ENCODE measurements around the gene CNOT4.
"Not testable (repeated sequence)": the region's sequence is repeated elsewhere in the genome, so short reads cannot be mapped to it uniquely, and the experiment has no call there.

The CNOT4 gene

DNA sequence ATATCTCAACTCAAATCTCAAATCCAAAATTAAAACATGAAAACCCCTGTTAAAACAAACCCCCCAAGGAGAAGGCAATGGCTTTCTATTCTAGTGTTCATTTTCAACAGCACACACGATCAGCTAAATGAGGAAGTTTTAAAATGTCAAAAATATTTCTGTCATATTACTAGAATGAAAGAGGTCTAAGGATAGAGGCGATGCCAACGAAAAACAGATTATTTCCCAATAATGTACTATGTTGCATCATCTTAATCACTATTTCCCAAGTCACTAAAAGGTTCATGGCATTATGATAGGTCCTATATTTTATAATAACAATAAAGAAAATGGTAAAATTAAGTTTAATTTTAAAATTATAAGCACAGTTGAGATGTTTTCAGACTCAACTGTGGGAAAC is 10.1 kb downstream of the CNOT4 start:
- H3K4me3 ChIP-seq (ENCODE audit: low read length): no peak overlapping the region
- TF ChIP-seq, protein P1, sequence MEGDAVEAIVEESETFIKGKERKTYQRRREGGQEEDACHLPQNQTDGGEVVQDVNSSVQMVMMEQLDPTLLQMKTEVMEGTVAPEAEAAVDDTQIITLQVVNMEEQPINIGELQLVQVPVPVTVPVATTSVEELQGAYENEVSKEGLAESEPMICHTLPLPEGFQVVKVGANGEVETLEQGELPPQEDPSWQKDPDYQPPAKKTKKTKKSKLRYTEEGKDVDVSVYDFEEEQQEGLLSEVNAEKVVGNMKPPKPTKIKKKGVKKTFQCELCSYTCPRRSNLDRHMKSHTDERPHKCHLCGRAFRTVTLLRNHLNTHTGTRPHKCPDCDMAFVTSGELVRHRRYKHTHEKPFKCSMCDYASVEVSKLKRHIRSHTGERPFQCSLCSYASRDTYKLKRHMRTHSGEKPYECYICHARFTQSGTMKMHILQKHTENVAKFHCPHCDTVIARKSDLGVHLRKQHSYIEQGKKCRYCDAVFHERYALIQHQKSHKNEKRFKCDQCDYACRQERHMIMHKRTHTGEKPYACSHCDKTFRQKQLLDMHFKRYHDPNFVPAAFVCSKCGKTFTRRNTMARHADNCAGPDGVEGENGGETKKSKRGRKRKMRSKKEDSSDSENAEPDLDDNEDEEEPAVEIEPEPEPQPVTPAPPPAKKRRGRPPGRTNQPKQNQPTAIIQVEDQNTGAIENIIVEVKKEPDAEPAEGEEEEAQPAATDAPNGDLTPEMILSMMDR (conservative IDR thresholded peaks at IDR 0.05; ENCODE audit: low read length): no peak
- DNase-seq (ENCODE audit: low read depth): peak; percentile 37

DNA sequence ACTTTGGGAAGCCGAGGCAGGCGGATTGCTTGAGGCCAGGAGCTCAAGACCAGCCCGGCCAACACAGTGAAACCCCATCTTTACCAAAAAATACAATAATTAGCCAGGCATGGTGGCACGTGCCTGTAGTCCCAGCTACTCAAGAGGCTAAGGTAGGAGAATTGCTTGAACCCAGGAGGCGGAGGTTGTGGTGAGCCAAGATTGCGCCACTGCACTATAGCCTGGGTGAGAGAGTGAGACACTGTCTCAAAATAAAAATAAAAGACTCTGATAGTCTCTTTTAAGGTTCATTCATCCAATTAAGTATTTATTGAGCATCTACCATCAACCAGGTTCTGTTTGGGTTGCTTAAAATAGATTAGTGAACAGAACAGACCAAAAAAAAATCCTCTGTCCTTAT is 12.7 kb downstream of the CNOT4 start:
- not testable (repeated sequence) for DNase-seq (ENCODE audit: low read depth); H3K4me3 ChIP-seq (ENCODE audit: low read length)

GRCh38 chr7:135493362-135493761 is 16.5 kb downstream of the CNOT4 start:
- TF ChIP-seq, protein P1 (conservative IDR thresholded peaks at IDR 0.05; ENCODE audit: low read length): no peak
- DNase-seq (ENCODE audit: low read depth): peak; percentile 35
- H3K4me3 ChIP-seq (ENCODE audit: low read length): no peak overlapping the region

DNA sequence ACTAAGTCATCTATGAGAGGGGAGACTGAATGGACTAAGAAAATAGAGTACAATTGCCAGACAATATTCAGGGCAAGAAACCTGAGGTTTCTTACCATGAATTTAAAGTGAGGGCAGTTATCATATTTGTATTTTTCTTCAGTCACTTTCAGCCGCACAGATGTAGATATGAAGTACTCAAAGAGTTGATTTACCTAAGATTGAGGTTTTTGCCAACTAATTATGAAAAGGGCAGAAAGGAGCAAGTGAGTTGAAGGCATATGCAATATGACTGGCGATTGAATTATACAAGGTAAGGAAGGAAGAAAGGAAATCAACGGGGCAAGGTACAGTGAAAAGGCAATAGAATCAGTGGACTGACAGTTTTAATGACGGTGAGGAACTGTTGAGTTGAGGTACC is 17.8 kb downstream of the CNOT4 start:
- TF ChIP-seq, protein P1 (conservative IDR thresholded peaks at IDR 0.05; ENCODE audit: low read length): no peak
- DNase-seq (ENCODE audit: low read depth): no peak
- H3K4me3 ChIP-seq (ENCODE audit: low read length): no peak overlapping the region

GRCh38 chr7:135490783-135491182 is 19.1 kb downstream of the CNOT4 start:
- peak; percentile 10 for DNase-seq (ENCODE audit: low read depth)
- TF ChIP-seq, protein P1 (conservative IDR thresholded peaks at IDR 0.05; ENCODE audit: low read length): no peak
- H3K4me3 ChIP-seq (ENCODE audit: low read length): no peak overlapping the region

DNA sequence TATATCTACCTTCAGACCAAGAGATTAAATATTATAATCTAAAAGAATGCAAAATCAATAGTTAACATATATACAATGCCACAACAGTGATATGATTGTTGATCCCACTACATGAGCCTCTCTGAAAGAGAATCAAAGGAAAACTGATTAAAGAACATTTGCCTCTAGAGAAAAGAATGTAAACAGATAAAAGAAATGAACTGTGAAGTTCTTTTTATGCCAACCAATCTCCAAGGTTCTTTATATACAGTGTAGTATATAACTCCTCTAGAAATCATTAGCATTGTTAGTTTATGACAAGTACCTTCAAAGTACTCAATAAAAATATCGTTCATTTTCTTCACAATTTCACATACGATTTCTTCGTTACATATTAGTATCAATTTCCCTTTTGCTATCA is 20.1 kb downstream of the CNOT4 start:
- H3K4me3 ChIP-seq (ENCODE audit: low read length): no peak overlapping the region
- DNase-seq (ENCODE audit: low read depth): no peak
- TF ChIP-seq, protein P1 (conservative IDR thresholded peaks at IDR 0.05; ENCODE audit: low read length): no peak

GRCh38 chr7:135486261-135486920 is 23.5 kb downstream of the CNOT4 start:
- H3K4me3 ChIP-seq (ENCODE audit: low read length): no peak overlapping the region
- DNase-seq (ENCODE audit: low read depth): peak; percentile 73
- TF ChIP-seq, protein P1 (conservative IDR thresholded peaks at IDR 0.05; ENCODE audit: low read length): no peak

- TF ChIP-seq, protein P1 (conservative IDR thresholded peaks at IDR 0.05; ENCODE audit: low read length): no peak
- H3K4me3 ChIP-seq (ENCODE audit: low read length): no peak overlapping the region
- DNase-seq (ENCODE audit: low read depth): no peak
Observed at GRCh38 chr7:135481598-135481979, 28.3 kb downstream of the CNOT4 start.
